GM18867 (cell line): ENCODE data around the gene MTCL1.

Source experiments
- ATAC-seq: cut with Tn5 transposase; IDR thresholded peaks from one replicate; pipeline ENCODE4 v1.9.1; 2021; ENCODE audit warnings: mild to moderate bottlenecking, moderate library complexity; ENCODE audit not compliant: unreplicated experiment

MTCL1 gene

GRCh38 chr18:8766559-8767293 is 61.4 kb downstream of the MTCL1 start:
- ATAC-seq, result no peak

GRCh38 chr18:8767340-8767739 is 62.0 kb downstream of the MTCL1 start:
- ATAC-seq, result no peak

GRCh38 chr18:8769509-8770095 is 64.2 kb downstream of the MTCL1 start:
- no peak for ATAC-seq

- ATAC-seq, result no peak
Measured at GRCh38 chr18:8770657-8771056, 65.3 kb downstream of the MTCL1 start.

GRCh38 chr18:8771930-8772329 is 66.6 kb downstream of the MTCL1 start:
- ATAC-seq, result no peak

- no peak for ATAC-seq
Measured at GRCh38 chr18:8773980-8774379, 68.6 kb downstream of the MTCL1 start.

GRCh38 chr18:8776013-8776943 is 70.9 kb downstream of the MTCL1 start:
- ATAC-seq, result no peak

- no peak for ATAC-seq
Measured at GRCh38 chr18:8777846-8778245, 72.5 kb downstream of the MTCL1 start.

- no peak for ATAC-seq
Measured at GRCh38 chr18:8778386-8778785, 73.0 kb downstream of the MTCL1 start.

- no peak for ATAC-seq
Measured at GRCh38 chr18:8778824-8779223, 73.5 kb downstream of the MTCL1 start.

- no peak for ATAC-seq
Measured at GRCh38 chr18:8779251-8779650, 73.9 kb downstream of the MTCL1 start.

GRCh38 chr18:8780227-8780626 is 74.9 kb downstream of the MTCL1 start:
- ATAC-seq, result no peak

GRCh38 chr18:8781671-8782070 is 76.3 kb downstream of the MTCL1 start:
- no peak for ATAC-seq

- ATAC-seq, result no peak
Measured at GRCh38 chr18:8783335-8783993, 78.1 kb downstream of the MTCL1 start.

- ATAC-seq, result no peak
Measured at GRCh38 chr18:8783994-8784530, 78.7 kb downstream of the MTCL1 start.

- no peak for ATAC-seq
Measured at GRCh38 chr18:8785261-8785660, 79.9 kb downstream of the MTCL1 start.

GRCh38 chr18:8785855-8786482 is 80.6 kb downstream of the MTCL1 start:
- no peak for ATAC-seq

GRCh38 chr18:8786483-8787370 is 81.4 kb downstream of the MTCL1 start:
- ATAC-seq, result no peak

- ATAC-seq, result no peak
Measured at GRCh38 chr18:8787371-8787670, 82.0 kb downstream of the MTCL1 start.

- no peak for ATAC-seq
Measured at GRCh38 chr18:8787794-8788193, 82.4 kb downstream of the MTCL1 start.
